Psoas muscle (tissue), 8 donors: ENCODE results near the gene TMEM106C. TPM values are rescaled to one million over a fixed set of nuclear protein-coding genes. Genes with fewer than 3 reads are reported as not detected.

Source experiments
- ATAC-seq, 4 donors: fragments of 200-7000 bp; cut with Tn5 transposase; one replicate each; pipeline ENCODE4 v1.9.1; 2020; ENCODE audit warnings: moderate library complexity in 3 of 4, mild to moderate bottlenecking in 2 of 4
- DNase-seq, 2 donors: peaks; one replicate each; pipeline ENCODE4 v3.0.0-alpha.2; 2020
- H3K27ac ChIP-seq: fragments of 200-600 bp; one replicate; pipeline ENCODE4 v1.8.0; 2022
- H3K27me3 ChIP-seq, 3 donors: fragments of 200-600 bp in 1 of 3; one replicate each; pipeline versions ENCODE4 v1.6.1 to v1.8.0; 2013 to 2022; ENCODE audit warnings: low read length in 2 of 3, mild to moderate bottlenecking in 2 of 3, moderate library complexity in 1 of 3; ENCODE audit not compliant: insufficient read depth in 3 of 3
- H3K36me3 ChIP-seq, 2 donors: fragments of 200-600 bp in 1 of 2; one replicate each; pipeline versions ENCODE4 v1.6.1 to v1.8.0; 2013 to 2022; ENCODE audit warnings: low read depth in 1 of 2, mild to moderate bottlenecking in 1 of 2, moderate library complexity in 1 of 2; ENCODE audit not compliant: insufficient read depth in 1 of 2
- H3K4me1 ChIP-seq: fragments of 200-600 bp; one replicate; pipeline ENCODE4 v1.8.0; 2022
- H3K4me3 ChIP-seq: fragments of 200-600 bp; one replicate; pipeline ENCODE4 v1.8.0; 2022; ENCODE audit warnings: mild to moderate bottlenecking
- H3K9me3 ChIP-seq: fragments of 200-600 bp; one replicate; pipeline ENCODE4 v1.8.0; 2022
- CTCF ChIP-seq: fragments of 200-600 bp; IDR thresholded peaks from one replicate; pipeline ENCODE4 v1.8.0; 2022; ENCODE audit warnings: antibody characterized with exemption
- WGBS, 3 donors: extraction: QIAGEN DNeasy Blood & Tissue Kit; methylation state at CpG; one replicate each; pipeline versions ENCODE4 v1.1.6 to v1.1.7; 2013; 5-methylcytosine and 5-hydroxymethylcytosine counted together
- intact Hi-C, 2 donors: fragments of 100-400 bp; cut with DNase I; formaldehyde crosslinking; loops; one replicate each; pipeline versions ENCODE4 v1.11.0 to v1.14.2; 2022
- polyA plus RNA-seq, 3 donors: library from polyadenylated mRNA; stranded (reverse); fragments of 200-250 nt; gene quantifications; one replicate each; pipeline ENCODE4 v1.2.3, GENCODE V29; 2013
- total RNA-seq, 4 donors: library from RNA; stranded (reverse); fragmentation: NEBNext Ultra II Directional in 2 of 4; extraction: Animal tissue kit (Norgen Biotek cat#: 25700) in 2 of 4; gene quantifications; one replicate each; pipeline versions ENCODE4 v1.2.1 to v1.2.4, GENCODE V29; 2021 to 2023
- donor health status: healthy with polysubstance abuse.
- donor health status: DM: no; HTN: no; CAD: no; lungs with moderate emphysema.
- donor health status: Bipolar disorder and iron deficiency.
- donor health status: healthy.
- donor health status: DM: yes; HTN: yes; CAD: no.
- donor health status: DM: no; HTN: no; CAD: no.
- donor health status: DM: no; HTN: no; CAD: no.
- donor health status: DM: yes; HTN: yes; CAD: no.

TMEM106C gene
- total and polyA plus RNA-seq, 7 donors = 7.7 to 33.4 (median 14.7) TPM

- Histone ChIP-seq H3K9me3 (no peaks in the 10 kb centered on the region), H3K4me3 (peak overlapping the region; percentile 94), H3K4me1 (peaks cover 15% of the 10 kb centered on the region), H3K27me3 (no peaks in the 10 kb centered on the region), H3K36me3 (peaks cover 2 to 42% of the 10 kb centered on the region in 2 donors), H3K27ac (no peak overlapping the region)
- no peak for DNase-seq
- no peak for ATAC-seq
- intact Hi-C loops = loop anchor here (2.0 to 10.0 kb wide), 4 partner anchors 37 to 211 kb away; no protein-coding TSS in a partner anchor
- TF ChIP-seq CTCF = no peak
- 20 to 29% (median 21%) methylated on average over 18 of the region's 18 CpGs for WGBS, 3 donors
Observed at GRCh38 chr12:47964106-47964728, 821 bp downstream of the TMEM106C start.

- H3K4me3 ChIP-seq = no peak overlapping the region
- TF ChIP-seq CTCF = no peak
- no peak overlapping the region for H3K27ac ChIP-seq
- DNase-seq = no peak
- intact Hi-C loops = loop anchor here (2.0 to 10.0 kb wide), 2 partner anchors 35 to 209 kb away; no protein-coding TSS in a partner anchor
- ATAC-seq = no peak
- H3K27me3 ChIP-seq = no peaks in the 10 kb centered on the region
- 82 to 91% (median 83%) methylated on average over 3 of the region's 3 CpGs for WGBS, 3 donors
- peaks cover 2 to 48% of the 10 kb centered on the region in 2 donors for H3K36me3 ChIP-seq
- peaks cover 15% of the 10 kb centered on the region for H3K4me1 ChIP-seq
- H3K9me3 ChIP-seq = no peaks in the 10 kb centered on the region
Observed at GRCh38 chr12:47965581-47965980, 2.2 kb downstream of the TMEM106C start.

- Histone ChIP-seq H3K4me1 (peaks cover 15% of the 10 kb centered on the region), H3K27me3 (no peaks in the 10 kb centered on the region), H3K27ac (no peak overlapping the region), H3K4me3 (no peak overlapping the region), H3K36me3 (peaks cover 2 to 48% of the 10 kb centered on the region in 2 donors), H3K9me3 (no peaks in the 10 kb centered on the region)
- intact Hi-C loops = loop anchor here in 1 of 2 donors (10.0 kb wide), 1 partner anchor 207 kb away; no protein-coding TSS in a partner anchor
- DNase-seq (peak in 1 of 2 donors; percentile 48), ATAC-seq (no peak)
- WGBS, 3 donors = 30 to 32% (median 31%) methylated on average over 5 of the region's 5 CpGs
- no peak for TF ChIP-seq CTCF
Observed at GRCh38 chr12:47967461-47968321, 4.3 kb downstream of the TMEM106C start.

GRCh38 chr12:47969845-47970244, 6.4 kb downstream of the TMEM106C start:
- intact Hi-C loops = loop anchor here in 1 of 2 donors (10.0 kb wide), 1 partner anchor 205 kb away; no protein-coding TSS in a partner anchor
- peaks cover 2 to 48% of the 10 kb centered on the region in 2 donors for H3K36me3 ChIP-seq
- peaks cover 1% of the 10 kb centered on the region for H3K4me1 ChIP-seq
- H3K27me3 ChIP-seq = no peaks in the 10 kb centered on the region
- TF ChIP-seq CTCF = no peak
- WGBS, 3 donors = 60 to 65% (median 60%) methylated on average over 3 of the region's 3 CpGs
- no peak overlapping the region for H3K4me3 ChIP-seq
- DNase-seq (no peak), ATAC-seq (no peak)
- no peaks in the 10 kb centered on the region for H3K9me3 ChIP-seq
- no peak overlapping the region for H3K27ac ChIP-seq
